CD4-positive, alpha-beta T cell treated with Interleukin-4 for 4 hours (primary cell): ENCODE data around the gene SCG2.

ENCODE experiments used
- DNase-seq: peaks from one replicate; pipeline ENCODE4 v3.0.0-alpha.2; 2020

The SCG2 gene

DNA sequence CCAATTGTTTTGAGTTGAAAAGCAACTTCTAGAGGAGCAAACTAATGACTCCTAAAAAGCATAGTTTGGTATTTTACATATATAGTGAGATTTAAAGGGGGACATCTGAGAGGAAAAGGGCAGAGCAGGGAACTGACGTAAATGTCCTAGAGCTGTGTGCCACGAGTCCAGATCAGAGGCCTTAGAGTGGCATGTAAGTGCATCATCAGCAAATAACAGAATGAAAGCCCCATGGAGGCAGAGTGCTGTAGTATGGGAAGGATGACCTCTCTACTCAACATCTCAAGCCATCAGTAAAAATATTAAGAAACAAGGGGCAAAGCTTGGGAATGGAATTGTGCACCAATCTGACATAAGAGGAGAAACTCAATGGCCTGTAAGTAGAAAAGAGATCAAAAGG, 31.4 kb downstream of the SCG2 start:
- DNase-seq = no peak

DNA sequence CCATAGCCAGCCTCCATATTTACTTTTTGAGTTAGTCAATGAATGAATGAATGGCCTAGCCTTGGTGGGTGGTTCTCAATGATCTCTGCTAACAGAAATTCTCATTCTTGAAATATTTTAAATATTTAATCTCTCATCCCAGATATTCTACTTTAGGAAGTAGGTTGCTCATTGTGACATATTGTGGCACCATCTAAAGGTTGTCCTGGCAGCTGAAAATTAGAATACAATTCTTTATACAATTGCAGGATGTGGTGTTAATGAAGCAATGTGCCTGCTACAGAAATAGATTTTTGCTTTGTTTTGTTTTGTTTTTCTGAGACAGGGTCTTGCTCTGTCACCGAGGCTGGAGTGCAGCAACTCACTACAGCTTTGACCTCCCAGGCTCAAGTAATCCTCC, 35.8 kb downstream of the SCG2 start:
- no peak for DNase-seq

- DNase-seq = no peak
Observed at GRCh38 chr2:223563462-223563861, 38.7 kb downstream of the SCG2 start.

DNA sequence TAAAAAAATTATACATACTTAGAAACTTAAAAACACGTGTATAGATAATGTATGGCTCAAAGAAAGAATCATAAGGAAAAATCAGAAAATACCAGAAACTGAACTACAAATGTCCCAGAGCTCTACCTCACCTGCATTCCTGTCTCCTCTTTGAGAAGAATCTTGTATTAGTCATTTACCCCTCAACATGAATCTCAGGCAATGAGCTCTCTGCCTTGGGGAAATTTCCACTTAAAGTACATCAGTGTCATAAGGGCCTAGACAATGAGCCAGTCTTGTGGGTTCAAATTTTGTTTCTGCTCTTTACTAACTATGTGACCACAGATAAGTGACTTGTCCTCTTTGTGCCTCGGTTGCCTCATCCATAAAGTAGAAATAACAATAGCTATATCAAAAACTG, 40.1 kb downstream of the SCG2 start:
- no peak for DNase-seq

DNA sequence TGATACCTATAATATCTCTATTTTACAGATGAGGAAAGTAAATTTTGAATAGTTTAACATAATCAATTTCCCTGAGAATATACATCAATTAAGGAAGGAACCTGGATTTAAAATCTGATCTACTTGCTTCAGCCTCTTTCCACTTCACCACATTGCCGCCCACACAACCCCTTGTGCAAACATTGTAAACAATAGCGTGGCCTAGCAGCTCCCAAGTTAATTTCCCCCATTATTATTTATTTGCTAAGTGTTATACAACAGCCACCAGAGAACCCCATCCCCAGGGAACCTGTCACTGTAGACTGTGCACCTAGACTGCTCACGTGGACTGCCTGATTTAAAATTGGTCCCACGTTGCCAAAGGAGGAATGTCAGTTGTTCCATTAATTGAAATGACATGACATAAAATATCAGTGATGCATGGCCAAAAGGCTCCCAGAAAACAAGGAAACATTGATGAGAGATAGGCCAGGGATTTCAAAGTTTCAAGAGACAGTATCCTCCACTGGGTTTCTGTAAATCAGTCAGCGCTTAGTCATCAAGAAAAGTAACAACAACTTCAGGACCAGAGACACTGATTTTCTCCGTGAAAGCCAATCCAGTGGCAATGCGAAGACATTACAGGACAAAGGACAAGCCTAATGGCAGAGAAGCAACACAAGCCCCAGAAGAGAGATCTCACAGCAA, 41.3 kb downstream of the SCG2 start:
- DNase-seq = no peak

- DNase-seq = no peak
Observed at GRCh38 chr2:223558970-223559369, 43.2 kb downstream of the SCG2 start.

DNA sequence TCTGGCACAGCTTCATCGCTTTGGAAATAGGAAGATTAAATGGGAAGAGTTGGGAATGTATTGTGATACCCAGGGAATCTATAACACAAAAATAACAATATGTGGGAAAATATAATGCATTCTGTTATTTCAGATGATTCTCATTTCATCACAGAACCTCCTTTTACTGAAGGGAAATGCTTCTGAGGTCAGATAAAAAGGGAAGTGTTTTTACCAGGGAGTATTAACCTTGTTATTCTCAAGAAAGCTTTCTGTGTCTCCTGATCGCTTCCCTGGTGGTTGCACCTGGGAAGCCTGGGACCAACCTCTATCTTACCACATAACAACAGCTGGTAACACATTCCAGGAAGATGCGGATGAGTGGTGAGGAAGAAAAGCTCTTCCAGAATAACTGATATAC, 47.2 kb downstream of the SCG2 start:
- DNase-seq = no peak

DNA sequence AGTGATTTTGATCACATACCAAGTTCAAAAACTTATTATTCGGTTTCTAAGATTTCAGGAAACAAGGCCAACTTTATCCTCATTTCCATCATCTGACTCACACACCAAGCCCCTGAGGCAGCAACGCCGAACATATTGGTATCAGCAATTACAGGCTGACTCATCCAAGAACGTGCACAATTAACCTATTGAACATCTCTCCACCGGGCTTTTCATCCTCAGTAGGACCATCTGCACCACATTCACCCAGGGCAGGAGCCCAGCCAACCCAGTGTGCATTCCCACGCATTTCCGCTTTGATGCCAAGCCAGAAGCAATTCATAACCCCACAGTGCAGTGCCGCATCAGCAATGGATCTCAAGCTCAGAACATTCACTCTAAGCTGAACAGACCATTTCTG, 52.9 kb downstream of the SCG2 start:
- no peak for DNase-seq

DNA sequence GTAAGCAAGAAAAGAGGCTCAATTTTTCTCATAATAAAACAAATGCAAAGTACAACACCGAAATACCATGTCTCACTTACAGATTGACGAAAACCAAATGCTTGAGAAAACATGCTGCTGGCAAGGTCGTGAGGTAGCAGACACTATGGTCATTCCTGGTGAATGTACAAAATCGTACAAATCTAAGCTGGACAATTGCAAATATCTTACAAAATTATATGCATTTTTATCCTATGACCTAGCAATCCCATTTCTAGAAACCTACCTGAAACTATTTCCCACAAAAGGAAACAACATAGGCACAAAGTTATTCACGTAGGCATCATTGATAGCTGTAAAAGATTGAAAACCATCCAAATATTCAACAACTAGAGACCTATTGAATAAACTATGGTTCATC, 54.0 kb downstream of the SCG2 start:
- no peak for DNase-seq
